Inferior parietal cortex (tissue), 1 donor: Measurements from ENCODE around the gene IGFL2.

Experiments used
- DNase-seq: peaks from one replicate; pipeline ENCODE4 v3.0.0-alpha.2; 2016; ENCODE audit errors: extremely low spot score

IGFL2 gene

GRCh38 chr19:46209051-46209450, 61.0 kb downstream of the IGFL2 start:
- DNase-seq = no peak

DNA sequence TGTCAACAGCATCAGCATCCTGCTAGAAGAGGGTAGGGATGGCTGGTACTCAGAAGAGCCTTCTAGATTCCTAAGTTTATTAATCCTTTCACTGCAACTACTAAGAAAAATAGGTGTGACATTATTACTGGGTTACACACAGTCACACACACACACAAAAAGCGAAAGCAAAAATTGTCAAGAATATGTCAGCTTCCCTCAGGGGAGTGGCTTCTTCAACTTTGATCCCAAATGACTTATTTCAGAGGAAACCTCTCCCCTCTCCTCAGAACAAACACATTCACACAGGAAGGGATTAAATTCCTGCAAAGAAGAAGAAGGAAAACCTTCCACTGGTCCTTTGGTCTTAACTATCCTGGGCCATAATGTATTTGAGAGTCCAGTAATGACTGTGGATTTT, 61.4 kb downstream of the IGFL2 start:
- DNase-seq = no peak

DNA sequence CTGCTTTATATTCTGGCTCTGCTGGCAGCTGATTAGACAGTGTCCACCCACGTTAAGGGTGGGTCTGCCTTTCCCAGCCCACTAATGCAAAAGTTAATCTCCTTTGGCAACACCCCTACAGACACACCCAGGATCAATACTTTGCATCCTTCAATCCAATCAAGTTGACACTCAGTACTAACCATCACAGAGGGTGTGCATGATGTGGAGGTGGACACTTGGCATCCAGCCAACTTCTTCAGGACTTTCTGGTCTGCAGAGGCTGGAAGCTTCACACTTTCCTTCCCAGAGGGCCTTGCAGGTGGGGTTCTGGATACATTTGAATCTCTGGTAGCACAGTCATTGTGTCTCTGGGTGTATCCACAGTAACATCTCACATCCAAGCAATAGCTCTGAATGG, 62.6 kb downstream of the IGFL2 start:
- DNase-seq = no peak
